ENCODE results near the gene ST3GAL3.

The ST3GAL3 gene

GRCh38 chr1:43946236-43947060 is 239.1 kb downstream of the ST3GAL3 start, which contains the start of gene IPO13:
TSS of gene IPO13 (plus strand) at chr1:43946950. CDS start at chr1:43947601, 651 bp downstream.
- peak; percentile 99 for DNase-seq (ENCODE audit: low spot score)
- TF ChIP-seq CTCF (IDR thresholded peaks at IDR 0.05; ENCODE audit: extremely low read depth, insufficient read depth, missing control alignments): peak; percentile 90
- in situ Hi-C loops (cut with MboI; ENCODE audit: low pct_unique_long_range_greater_than_20kb, low sequenced_read_pairs, unreplicated experiment): loop anchor here (25.0 kb wide), 1 partner anchor 409 kb away; the partner anchor contains the start of gene PTPRF

GRCh38 chr1:43947061-43947873 is 239.9 kb downstream of the ST3GAL3 start:
- DNase-seq (ENCODE audit: low spot score): peak; percentile 17
- in situ Hi-C loops (cut with MboI; ENCODE audit: low pct_unique_long_range_greater_than_20kb, low sequenced_read_pairs, unreplicated experiment): loop anchor here (25.0 kb wide), 1 partner anchor 410 kb away; the partner anchor contains the start of gene PTPRF
- no peak for TF ChIP-seq CTCF (IDR thresholded peaks at IDR 0.05; ENCODE audit: extremely low read depth, insufficient read depth, missing control alignments)

GRCh38 chr1:43947874-43948437 is 240.6 kb downstream of the ST3GAL3 start:
- no peak for DNase-seq (ENCODE audit: low spot score)
- no peak for TF ChIP-seq CTCF (IDR thresholded peaks at IDR 0.05; ENCODE audit: extremely low read depth, insufficient read depth, missing control alignments)
- in situ Hi-C loops (cut with MboI; ENCODE audit: low pct_unique_long_range_greater_than_20kb, low sequenced_read_pairs, unreplicated experiment): loop anchor here (25.0 kb wide), 1 partner anchor 411 kb away; the partner anchor contains the start of gene PTPRF

- in situ Hi-C loops (cut with MboI; ENCODE audit: low pct_unique_long_range_greater_than_20kb, low sequenced_read_pairs, unreplicated experiment): loop anchor here (25.0 kb wide), 1 partner anchor 412 kb away; the partner anchor contains the start of gene PTPRF
- no peak for DNase-seq (ENCODE audit: low spot score)
Measured at GRCh38 chr1:43949678-43950077, 242.3 kb downstream of the ST3GAL3 start.

GRCh38 chr1:43951021-43951985 is 244.0 kb downstream of the ST3GAL3 start:
- in situ Hi-C loops (cut with MboI; ENCODE audit: low pct_unique_long_range_greater_than_20kb, low sequenced_read_pairs, unreplicated experiment): no loop called here
- TF ChIP-seq CTCF (IDR thresholded peaks at IDR 0.05; ENCODE audit: extremely low read depth, insufficient read depth, missing control alignments): no peak
- no peak for DNase-seq (ENCODE audit: low spot score)

More at GRCh38 chr1:43949678-43950077, 242.3 kb downstream of the ST3GAL3 start:
- TF ChIP-seq CTCF (IDR thresholded peaks at IDR 0.05; ENCODE audit: extremely low read depth, insufficient read depth, missing control alignments): no peak
